HG03280 (cell line): ENCODE measurements around the gene SPAAR.
"Not testable (repeated sequence)": the region's sequence is repeated elsewhere in the genome, so short reads cannot be mapped to it uniquely, and the experiment has no call there.

ENCODE experiments used
- ATAC-seq: cut with Tn5 transposase; IDR thresholded peaks from one replicate; pipeline ENCODE4 v1.9.1; 2021; ENCODE audit warnings: mild to moderate bottlenecking, moderate library complexity; ENCODE audit not compliant: unreplicated experiment

SPAAR gene

DNA sequence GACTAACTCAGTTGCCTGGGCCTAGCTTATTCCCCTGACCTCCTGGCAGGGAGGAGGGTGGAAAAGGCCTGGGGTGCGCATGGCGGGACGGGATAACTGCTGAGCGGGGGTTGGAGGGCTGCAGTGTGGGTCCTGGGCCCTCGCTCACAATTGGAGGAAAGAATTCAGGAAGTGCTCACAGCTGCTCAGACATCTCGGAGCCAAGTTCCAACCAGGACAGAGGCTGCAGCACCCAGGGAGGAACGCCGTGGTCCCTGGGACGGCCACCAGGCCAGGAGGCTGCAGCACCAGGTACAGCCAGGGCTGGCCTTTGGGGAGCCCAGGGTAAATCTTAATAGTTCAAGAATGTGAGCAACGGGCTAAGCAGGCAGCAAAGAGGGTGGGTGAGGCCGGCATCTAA lies at the start of gene SPAAR:
Gene SPAAR, plus strand, starts transcription at position 217 of the 400 bp plus-strand sequence. CDS start 974 bp downstream, outside the sequence.
- no peak for ATAC-seq

GRCh38 chr9:35859990-35860339 lies 49.3 kb upstream of the SPAAR start:
- no peak for ATAC-seq

GRCh38 chr9:35861161-35861897 lies 48.0 kb upstream of the SPAAR start:
- no peak for ATAC-seq

DNA sequence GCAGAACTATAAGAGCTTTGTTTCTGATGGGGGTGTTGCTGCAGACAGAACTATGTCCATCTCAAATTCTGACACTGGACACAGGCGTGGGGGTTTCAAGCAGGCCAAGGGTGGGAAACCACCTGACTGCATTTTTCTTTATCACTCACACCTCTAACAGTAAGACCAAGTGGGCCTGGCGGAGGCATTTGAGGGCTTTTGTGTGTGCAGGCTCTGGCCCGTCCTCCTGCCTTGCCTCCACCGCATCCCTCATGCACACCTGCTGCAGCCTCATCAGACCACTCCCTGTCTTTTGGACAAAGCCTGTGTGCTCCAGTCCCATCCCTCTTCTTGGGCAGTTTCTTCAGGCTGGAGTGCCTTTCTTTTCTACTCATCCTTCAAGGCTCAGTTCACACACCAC lies 47.0 kb upstream of the SPAAR start:
- no peak for ATAC-seq

DNA sequence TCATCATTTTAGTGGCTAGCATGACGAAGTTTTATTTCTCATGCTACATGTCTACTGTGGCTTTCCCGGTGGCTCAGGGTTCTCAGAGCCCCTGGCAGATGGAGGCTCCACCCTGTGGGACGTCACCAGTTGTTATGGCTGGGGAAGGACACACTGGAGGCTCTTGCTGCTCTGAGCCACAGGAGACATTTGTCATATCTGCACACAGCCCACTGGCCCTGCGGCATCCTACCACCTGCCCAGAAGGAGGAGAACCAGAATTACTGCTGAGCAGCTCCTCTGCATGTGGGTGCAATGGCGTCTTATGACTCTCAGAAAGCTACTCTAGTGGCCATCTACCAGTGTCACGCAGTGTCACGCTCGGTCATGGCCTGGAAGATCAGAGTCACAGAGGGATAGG lies 45.7 kb upstream of the SPAAR start:
- ATAC-seq = no peak

- no peak for ATAC-seq
Observed at GRCh38 chr9:35864695-35865255, 44.5 kb upstream of the SPAAR start.

- no peak for ATAC-seq
Observed at GRCh38 chr9:35867538-35867937, 41.8 kb upstream of the SPAAR start.

DNA sequence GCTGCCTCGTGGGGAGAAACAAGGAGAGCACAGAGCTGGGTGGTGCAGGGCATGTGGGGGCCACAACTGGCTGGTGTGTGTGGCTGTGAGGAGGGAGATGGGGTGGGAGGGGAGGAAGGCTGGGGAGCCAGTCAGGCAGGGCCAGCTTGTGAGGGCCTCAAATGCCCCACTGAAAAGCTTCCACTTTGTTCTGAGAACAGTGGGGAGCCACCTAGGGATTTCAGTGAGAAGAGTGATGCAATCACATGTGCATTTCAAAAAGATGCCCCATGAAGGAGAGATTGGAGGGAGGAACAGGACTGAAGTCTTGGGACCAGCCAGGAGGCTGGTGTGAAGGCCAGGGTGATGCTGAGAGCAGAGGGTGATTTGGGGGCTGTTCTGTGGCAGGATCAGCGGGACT lies 40.4 kb upstream of the SPAAR start:
- ATAC-seq = no peak

- ATAC-seq = no peak
Observed at GRCh38 chr9:35869621-35870216, 39.6 kb upstream of the SPAAR start.

DNA sequence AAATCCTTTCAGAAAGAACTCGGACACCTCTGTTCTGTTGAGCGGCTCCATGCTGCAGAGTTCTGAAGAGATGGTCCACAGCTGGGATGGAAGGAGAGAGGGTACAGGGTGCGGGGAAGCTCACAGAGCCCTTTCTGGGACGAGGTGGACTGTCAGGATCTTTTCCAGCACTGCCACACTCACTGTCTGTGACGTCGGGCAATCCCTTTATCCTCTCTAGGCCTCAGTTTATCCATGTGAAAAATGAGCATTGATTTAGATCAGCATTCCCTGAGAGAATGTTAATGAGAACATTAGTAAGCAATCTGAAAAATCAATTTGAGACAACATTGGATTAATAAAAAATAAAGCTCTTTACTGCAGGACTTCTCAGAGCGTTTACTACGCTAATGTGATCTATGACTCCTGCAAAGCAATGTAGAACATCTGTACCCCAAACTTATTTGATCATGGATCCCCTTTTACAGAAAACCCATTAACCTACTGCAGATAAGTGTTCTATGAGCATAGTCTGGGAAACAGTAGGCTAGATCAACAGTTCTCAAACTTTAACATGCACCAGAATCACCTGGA lies 38.9 kb upstream of the SPAAR start, which contains the start of gene OR13J1:
Gene OR13J1, minus strand, starts transcription at position 51 of the 573 bp plus-strand sequence. Its CDS starts 0 bp downstream, at position 51.
- ATAC-seq = no peak

DNA sequence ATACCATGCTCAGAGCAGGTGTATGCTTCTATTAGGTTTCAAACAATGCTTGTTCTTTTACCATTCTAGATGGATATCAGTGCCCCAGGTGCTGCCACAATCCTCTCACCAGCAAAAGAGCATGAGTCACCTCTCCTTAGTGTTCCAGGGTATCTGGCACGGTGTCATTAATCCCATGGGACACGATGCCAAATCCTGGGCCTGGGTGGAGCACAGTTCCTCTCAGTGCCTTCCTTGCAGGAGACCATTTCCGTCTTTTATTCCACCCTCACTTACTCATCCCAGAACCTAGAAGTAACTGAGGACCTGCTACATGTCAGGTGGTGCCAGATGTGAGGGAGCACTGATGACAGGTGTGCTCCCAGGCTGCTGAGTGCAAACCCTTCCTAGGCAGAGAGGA lies 37.7 kb upstream of the SPAAR start:
- no peak for ATAC-seq

DNA sequence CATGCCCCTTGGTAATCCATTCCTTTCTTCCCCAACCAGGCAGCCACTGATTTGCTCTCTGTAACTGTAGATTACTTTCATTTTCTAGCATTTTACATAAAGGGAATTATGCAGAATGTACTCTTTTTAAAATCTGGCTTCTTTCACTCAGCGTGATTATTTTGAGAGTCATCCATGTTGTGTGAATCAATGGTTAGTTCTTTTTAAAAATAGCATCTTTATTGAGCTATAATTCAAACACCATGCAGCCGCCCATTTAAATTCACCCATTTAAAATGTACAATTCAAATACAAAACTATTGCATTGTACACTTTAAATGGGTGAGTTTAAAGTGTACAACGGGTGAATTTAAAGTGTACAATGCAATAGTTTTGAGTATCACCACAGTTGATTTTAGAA lies 36.8 kb upstream of the SPAAR start:
- no peak for ATAC-seq

DNA sequence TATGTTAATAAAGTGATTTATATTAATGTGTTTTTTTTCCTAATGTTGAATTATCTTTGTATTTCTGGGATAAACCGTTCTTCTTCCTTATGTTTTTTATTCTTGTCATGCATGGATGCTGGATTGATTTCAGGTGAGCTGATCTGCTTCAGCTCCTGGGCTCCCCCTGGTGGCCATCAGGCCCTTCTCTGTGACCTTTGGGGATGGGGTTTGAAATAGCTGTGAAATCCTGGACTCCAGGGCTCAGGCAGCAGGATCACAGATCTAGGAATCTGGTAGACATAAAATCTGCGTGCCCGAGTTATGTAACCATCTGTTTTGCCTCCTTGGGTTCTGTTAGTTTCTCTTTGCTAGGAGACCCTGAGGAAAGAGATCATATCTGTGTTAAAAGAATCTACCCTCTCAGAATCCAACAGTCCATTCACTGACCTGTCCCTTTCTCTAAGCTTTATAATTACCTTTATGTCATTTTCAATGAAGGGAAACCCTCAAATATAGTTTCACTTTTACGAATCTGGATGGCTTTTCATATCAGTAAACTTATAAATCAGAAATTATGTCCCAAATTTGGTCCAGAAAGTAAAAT lies 26.9 kb upstream of the SPAAR start:
- no peak for ATAC-seq

DNA sequence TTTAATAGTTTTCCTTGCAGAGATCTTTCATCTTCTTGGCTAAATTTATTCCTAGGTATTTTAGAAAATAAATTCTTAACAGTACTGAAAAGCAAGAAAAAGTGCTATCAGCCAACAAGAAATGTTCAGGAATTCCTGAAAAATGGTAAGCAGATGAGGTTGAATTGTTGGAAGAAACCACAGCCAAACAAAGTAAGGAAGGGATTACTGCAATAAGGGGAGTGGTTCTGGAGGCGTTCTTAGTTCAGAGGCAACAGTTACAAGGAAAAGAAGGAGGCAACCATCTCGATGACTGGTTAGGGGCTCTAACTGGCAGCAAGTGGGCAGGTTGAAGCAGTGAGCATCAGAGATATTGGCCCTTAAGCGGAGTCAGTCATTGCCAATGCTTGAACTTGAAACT lies 26.3 kb upstream of the SPAAR start:
- no peak for ATAC-seq

- not testable (repeated sequence) for ATAC-seq
Observed at GRCh38 chr9:35884908-35885307, 24.4 kb upstream of the SPAAR start.

- ATAC-seq = no peak
Observed at GRCh38 chr9:35891646-35892045, 17.6 kb upstream of the SPAAR start.

GRCh38 chr9:35892051-35892450 lies 17.2 kb upstream of the SPAAR start:
- no peak for ATAC-seq

GRCh38 chr9:35896570-35896969 lies 12.7 kb upstream of the SPAAR start:
- ATAC-seq = no peak

DNA sequence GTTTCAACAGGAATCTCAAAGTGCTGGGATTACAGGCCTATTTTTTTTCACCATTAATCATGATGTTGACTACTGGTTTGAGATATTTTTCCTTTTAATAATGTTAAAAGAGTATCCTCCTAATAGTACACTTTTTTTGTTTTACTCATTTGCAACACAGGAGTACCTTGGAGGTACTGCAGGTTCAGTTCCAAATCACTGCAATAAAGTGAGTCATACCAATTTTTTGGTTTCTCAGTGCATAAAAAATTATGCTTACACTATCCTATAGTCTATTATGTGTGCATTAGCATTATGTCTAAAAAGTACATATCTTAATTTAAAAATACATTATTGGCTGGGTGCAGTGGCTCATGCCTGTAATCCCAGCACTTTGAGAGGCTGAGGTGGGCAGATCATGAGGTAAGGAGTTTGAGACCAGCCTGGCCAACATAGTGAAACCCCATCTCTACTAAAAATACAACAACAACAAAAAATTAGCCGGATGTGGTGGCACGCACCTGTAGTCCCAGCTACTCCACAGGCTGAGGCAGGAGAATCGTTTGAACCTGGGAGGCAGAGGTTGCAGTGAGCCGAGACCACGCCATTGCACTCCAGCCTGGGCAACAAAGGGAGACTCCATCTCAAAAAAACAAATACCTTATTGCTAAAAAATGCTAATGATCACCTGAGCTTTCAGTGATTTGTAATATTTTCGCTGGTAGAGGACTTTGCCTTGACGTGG lies 11.8 kb upstream of the SPAAR start:
- ATAC-seq = not testable (repeated sequence)

DNA sequence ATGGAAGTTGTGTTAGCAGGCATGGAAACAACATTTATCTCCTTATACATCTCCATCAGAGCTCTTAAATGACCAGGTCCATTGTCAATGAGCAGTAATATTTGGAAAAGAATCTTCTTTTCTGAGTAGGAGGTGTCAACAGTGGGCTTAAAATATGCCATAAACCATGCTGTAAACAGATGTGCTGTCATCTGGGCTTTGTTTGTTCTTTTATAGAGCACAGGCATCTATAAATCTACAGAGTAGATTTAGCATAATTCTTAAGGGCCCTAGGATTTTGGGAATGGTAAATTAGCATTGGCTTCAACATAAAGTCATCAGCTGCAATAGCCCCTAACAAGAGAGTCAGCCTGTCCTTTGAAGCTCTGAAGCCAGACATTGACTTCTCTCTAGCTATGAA lies 11.0 kb upstream of the SPAAR start:
- no peak for ATAC-seq

GRCh38 chr9:35899021-35899420 lies 10.3 kb upstream of the SPAAR start:
- ATAC-seq = no peak
